HG03469 (cell line): ENCODE data around the gene CENPP.

ENCODE experiments used
- ATAC-seq: cut with Tn5 transposase; IDR thresholded peaks from one replicate; pipeline ENCODE4 v1.9.1; 2021; ENCODE audit warnings: mild to moderate bottlenecking, moderate library complexity, moderate number of reproducible peaks; ENCODE audit not compliant: unreplicated experiment

Gene CENPP

DNA sequence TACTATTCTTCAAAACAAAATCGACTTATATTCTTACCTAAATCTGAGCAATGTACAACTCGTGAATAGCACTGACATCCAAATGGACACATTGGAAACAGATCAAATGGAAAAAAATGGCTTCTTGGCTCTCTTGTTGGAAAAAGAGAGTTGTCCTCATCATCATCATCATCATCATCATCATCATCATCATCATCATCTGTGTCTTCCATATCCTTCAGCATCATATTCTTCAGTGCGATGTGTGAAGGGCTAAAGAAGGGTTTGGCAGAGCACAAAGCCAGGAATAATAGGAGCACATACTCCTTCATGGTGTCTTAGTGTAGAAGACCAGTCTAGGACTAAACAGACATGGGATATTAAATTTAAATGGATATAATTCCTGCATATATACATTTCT, 148.8 kb downstream of the CENPP start:
- ATAC-seq = no peak

DNA sequence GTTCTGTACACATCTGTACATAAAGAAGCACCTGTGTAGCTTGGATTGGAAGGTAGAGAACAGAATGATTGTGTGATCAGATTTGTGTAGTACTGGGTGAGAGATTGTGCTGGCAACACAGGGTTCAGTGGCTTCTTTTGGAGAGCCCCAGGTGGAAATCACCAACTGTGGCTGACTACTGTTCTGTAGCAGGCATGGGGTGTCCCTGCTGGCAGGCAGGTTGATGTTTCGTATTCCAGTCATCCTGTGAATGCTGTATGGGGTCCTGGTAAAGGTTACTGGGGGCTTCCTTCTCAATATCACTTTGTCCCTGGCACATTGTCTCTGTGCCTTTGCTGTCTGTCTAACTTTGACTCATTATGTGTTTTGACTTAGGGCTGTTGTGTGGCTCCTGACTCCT, 151.2 kb downstream of the CENPP start:
- no peak for ATAC-seq

DNA sequence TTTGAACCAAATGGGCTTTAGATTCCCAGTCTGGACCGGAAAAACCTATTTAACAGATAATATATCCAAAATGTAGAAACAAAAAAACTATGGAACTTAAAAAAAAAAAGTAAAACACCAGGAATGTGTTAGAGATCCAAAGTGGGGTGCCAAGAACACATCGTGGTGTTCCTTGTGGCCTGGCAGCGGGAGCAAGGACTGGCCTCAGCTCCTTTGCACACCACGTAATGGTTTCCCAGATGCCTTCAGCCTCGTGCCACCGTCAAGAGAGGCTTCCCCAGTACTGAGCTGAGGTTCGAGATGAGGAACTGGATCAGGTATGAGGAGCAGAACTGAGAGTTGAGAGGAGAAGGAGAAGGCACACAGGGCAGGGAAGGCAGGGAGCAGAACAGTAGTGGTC, 153.0 kb downstream of the CENPP start:
- no peak for ATAC-seq

DNA sequence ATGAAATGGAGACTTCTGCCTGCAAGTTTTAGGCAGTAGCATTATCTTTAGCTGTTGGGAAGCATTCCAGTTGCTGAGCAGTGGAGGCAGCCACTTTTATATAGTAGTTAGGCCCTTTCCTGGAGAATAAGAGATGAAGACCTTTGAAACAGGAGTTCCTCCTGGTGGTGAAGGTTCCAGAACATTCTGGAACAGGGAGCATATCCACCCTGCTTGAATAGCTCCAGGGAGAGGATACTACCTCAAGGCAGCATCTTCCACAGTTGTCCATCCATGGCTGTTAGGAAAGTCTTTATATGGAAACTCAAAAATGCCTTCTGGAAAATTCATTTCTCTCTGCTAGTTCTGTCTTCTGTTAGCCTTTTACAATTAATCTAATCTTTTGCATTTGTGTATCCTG, 153.6 kb downstream of the CENPP start:
- no peak for ATAC-seq

DNA sequence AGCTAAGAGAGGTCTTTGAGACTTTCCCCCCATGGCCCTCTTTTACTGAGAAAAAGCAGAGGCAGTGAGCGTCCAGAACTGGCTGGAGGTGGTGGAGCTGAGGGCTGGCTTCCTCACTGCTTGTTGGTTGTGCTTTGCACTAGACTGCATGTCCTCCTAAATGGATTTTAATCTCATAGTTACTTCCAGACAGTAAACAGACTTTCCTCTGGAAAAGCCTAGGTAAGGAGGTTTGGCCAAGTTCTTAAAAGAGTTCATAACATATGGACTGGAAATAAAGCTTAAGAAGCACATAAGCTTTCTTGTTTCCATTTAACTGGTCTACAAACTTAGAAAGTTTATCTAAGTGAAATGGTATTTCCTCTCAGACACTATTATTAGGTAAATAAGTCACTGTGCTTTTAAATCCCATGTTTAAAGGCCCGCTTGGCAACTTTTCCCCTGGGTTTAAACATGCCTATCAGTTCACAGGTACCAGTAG, 154.6 kb downstream of the CENPP start:
- no peak for ATAC-seq

DNA sequence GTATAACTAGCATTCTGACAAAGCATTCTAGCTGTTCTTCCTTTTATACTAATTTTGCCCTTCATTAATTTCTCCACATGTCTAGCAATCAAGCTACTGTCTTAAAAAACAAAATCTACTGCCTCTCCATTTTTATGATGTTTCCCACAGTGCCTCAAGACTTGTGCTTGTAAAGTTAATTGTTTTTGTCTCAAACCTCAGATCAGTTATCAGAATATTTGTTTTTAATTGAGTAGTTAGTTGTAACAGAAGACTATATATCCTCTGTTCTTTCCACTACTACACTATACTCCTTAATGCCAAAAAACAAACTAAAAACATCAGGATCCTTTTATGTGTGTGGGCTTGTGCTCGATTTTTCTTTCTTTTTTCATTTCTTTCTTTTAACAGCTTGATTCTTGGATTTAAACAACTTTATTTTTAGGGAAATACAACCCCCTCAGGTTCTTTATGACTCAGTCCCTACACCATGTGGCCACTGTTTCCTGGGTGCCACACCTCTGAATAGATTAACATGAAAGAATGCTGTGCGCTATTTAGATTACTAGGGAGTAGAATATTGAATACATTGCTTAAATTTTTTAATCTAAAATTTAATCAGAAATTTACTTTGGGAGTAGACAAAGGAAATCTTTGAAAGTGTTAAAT, 155.4 kb downstream of the CENPP start:
- ATAC-seq = no peak

DNA sequence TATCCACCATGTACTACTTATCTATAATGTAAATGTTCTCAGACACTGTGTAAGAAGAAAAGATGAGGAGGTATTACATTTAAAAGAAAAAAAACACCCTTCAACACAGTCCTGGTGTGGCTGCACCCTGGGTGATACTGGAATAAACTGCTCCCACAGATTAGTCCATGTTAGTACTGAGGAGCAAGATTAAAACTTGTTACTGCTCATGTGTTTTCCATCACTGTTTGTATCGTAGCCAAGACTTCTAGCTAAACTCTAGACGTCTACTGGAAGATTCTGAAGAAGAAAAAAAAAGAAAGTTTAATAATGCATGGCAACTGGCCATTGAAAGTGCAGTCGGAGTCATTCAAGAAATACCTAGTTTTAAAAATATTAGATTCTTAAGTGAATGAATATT, 156.6 kb downstream of the CENPP start, which contains the start of gene ASPN:
Gene ASPN (minus strand): TSS at position 178 of the 400 bp plus-strand sequence.
- ATAC-seq = no peak

DNA sequence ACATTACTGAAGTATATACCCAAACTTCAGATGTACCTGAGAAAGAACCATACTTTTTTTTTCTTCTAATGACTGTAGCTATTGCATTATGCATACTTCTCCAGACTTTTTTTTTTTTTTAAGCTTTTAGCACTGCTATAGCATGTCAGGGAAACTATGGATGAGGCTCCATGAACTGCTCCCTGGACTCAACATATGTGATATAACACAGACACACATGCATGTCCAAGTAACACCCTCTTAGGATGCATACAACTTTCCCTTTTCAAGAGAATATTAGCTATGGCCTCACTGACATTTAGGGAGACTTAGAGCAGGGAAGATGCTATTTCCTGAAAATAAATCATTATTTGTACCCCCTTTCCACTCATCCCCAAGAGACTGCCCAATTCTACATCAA, 157.1 kb downstream of the CENPP start:
- ATAC-seq = no peak

DNA sequence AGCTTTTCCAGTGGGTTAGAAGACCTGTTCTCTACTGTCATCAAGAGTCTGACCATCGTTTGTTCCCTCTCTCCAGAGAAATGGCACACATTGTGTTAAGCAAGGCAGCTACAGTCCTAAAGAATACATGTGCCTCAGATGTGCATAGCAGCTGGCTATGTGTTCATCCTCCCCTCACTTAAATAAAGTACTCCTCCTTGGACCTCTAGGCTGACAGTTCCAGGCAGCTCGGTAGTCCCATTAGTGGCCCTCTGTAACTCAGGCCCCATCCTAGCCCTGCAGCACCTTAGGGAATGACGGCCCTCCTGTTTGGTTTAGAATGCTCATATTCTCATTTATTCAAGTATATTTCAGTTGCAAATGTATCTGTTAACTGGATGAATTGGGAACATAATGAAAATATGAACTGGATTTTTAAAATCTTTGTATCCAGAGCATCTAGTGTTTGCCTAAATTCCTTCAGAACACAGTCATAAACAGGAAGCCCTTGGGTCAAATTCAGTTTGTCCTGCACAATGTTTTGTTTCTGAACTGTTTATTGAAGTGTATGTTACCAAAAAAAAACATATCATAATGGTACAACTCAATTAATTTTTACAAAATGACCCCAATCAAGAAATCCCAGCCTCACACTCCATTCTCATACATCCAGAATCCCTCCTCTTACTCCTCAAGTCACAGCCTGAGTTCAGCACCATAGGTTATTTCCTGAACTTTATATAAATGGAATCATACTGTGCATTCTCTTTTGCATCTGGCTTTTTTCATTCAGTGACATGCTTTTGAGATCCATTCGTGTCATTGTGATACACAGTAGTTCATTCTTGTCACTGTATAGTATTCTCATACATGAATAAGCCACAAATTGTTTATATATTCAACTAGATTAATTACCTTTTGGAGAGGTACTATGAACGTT, 158.1 kb downstream of the CENPP start:
- ATAC-seq = no peak

DNA sequence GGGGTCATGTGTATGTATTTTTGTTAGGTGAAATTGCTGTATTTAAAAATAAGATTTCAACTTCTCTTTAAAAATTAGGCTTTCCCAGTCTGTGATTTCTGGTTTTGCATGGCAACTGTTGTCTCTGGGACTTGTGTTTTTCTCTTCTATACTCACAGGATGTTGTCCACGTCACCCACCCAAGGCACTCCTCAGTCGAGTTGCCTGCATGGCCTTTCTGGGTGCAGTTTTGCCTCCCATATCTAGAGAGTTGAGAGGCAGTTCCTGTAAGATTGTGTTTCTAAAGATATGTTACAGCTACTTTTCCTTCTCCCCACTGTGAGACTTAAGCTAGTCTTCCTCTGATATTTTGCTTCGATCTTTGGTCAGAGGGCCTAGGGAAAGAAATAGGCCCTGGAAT, 158.8 kb downstream of the CENPP start:
- no peak for ATAC-seq

DNA sequence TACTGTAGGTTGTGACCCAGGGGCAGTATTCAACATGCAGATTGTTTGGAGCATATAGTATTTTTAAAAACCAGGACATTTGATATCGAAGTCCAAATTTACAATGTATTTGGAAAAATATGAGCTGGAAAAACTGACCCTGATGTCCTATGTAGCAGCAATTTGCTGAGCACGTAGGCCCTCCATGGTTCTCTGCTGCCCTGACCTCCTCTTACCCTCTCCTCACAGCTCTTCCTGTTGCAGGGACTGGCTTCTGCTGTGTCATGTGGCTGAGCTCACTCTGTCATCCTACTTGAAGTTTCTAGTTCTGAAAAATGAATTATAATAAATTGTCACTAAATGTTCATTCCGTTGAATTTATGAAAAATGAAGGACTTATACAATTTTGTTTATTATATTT, 160.6 kb downstream of the CENPP start:
- ATAC-seq = no peak

DNA sequence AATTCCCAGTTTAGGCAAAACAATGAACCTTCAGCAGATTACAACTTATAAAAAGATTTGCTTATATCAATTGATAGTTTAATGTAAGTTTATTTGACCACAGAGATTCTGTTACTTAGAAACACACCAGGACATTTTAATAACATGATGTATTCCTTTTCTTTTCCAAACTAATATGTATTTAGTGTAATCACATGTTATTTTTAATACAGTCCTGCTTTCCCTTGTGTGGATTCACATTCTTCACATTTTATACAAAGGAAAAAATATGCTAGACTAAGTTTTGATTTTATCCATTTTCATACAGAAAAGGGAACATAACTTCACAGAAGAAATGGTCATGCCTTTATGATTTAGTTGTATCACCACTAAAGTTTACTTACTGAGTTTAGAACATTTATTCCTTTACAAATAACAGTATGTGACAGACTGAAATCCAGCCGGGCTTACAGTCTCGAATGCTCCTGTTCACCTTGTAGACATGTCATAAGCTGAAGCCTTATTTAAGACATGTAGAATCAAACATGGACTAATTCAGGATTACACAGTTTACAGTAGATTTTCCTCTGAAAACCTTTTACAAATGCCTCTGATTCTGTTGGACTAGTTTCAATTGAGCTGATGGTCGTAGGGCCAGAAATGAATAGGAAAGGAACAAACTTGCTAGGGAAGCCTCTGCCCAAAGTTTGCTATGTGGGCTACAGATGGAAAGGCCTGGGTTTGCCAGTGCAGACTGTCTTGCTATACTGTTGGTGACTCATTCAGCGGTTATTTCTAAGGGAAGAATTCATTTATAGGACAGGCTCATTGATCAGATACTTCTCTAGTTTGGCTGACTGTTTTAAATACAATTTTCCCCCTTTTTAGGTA, 163.2 kb downstream of the CENPP start:
- no peak for ATAC-seq

DNA sequence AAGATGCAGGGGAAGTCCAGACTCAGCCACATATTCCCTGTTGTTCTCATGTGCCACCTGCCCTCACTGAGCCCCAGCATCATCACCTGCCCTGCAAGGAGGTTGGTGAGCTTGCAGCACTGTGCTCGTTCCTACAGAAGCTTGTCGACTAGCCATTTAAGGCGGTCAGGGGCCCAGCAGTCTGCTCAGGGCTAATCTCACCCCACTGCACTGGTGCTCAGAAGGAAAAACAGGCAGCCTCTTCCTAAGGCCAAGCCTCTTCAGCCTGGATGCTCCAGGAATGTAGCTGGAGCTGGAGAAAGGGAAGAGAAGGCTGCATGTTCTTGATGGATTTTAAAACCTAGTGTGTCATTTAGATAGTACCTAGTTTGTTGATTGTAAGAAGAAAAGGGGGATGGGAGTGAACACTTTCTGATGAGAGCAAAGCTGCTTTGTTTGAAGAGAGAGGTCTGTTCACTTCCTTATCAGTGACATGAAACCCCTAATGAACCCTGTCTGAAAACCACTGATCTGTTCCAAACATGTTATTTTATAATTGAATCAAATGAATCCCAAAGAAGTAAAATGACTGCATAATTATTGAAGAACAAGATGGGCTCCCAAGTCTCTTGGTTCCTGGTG, 167.1 kb downstream of the CENPP start:
- no peak for ATAC-seq

DNA sequence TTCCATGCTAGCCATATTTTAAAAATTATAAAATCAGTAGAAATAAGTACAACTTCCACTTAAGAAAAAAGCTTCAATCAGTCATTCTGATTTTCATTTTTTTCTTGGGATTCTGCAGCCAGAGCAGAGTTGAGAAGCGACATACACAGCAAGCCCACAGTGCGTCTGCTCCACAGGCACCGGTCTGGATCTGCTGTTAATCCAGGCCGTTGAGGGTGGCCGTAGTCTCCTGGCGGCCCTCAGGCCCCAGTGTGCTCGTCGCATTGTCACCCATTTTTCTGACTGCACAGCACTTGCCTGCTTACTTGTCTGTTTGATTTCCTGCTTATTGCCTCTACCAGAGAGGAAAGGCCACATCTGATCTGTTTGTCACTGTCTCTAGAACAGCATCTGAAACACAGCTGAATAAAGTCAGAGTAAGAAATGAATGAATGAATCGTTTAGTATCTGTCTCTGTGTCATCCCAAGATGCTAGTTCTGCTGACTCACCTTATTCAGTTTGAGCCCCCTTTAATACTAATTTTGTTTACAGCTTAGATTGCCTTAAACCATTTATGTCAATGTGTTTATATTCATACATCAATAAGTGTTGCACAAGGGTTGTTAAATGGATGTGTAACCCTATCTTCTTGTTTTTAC, 168.1 kb downstream of the CENPP start:
- no peak for ATAC-seq

DNA sequence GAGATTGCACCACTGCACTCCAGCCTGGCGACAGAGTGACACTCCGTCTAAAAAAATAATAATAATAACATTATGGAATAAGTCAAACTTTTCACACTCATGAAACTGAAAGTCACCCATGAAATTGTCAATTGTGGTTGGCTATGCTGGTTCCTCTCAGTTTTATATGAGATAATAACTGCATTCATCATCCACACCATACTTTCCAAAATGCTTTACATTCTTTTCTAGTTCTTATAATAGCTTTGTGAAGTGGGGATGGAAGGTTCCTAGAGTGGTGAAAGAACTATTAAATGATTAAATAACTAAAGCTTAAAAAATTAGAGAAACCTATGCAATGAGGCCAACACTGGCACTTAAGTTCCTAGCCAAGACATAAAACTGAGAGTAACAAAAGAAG, 169.1 kb downstream of the CENPP start:
- ATAC-seq = no peak

DNA sequence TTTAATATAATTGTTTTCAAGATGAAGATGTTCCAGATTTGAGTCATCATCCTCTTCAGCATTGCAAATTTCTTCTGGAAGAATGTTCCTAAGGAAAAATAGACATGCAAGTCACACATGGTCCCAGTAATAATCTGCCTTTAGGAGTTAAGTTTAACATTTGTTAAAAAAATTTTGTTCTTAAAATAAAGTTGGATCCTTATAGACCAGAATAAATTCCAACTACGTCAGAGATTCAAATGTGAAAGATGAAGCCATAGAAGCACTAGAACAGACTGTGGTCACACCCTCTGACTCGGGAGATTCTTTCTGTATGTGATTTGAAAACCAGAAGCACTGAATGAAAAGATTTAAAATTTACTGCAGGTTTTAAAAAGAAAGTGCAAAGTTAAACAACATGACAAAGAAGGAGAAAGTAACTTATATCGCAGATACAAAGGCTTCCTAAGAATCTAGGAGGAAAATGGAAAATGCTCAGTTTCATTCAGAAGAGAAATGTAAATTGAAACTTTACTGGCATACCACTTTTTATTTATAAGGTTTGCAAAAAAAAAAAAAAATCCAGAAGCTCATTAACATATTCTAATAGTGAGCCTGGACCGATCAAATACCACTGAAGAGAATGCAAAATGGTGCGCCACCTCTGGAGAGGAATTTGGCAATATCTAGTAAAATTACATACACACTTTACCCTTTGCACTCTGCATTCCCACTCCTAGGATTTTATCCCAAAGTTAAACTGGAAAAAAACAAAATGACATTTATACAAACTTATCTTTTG, 170.8 kb downstream of the CENPP start:
- no peak for ATAC-seq

DNA sequence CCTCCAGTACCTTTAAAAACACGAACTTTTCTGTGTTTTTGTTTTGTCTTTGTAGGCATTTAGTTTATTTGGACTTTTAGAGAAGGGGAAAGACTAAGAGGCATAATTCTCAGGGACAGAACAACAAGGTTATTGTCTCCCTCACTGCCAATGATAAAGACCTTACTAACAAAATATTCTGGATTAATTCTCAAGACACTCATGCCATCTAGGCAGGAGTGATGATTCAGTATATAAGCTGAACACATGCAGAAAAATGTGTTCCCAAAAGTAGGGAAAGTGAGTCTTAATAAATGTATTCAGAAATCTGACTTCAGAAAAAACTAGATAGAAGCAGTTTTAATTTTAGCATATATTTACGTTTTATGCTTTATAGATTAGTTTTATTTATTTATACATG, 173.9 kb downstream of the CENPP start:
- no peak for ATAC-seq

DNA sequence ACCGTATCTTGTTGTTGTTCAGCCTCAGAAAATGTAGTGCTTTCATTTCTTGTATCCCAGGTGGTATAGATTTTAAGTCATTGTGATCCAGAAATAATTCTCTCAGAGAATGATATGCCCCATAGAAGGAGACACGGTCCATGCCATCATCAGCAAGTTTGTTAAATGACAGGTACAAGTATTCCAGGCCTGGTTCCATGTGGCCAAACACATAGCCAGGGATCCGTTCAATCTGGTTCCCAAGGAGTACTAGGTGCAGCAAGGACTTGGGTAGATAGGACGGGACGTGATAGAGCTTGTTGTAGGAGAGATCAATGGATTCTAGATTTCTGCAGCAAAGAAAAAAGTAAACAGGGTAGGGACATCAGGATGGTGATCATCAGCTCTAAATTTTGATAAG, 175.0 kb downstream of the CENPP start:
- ATAC-seq = no peak

DNA sequence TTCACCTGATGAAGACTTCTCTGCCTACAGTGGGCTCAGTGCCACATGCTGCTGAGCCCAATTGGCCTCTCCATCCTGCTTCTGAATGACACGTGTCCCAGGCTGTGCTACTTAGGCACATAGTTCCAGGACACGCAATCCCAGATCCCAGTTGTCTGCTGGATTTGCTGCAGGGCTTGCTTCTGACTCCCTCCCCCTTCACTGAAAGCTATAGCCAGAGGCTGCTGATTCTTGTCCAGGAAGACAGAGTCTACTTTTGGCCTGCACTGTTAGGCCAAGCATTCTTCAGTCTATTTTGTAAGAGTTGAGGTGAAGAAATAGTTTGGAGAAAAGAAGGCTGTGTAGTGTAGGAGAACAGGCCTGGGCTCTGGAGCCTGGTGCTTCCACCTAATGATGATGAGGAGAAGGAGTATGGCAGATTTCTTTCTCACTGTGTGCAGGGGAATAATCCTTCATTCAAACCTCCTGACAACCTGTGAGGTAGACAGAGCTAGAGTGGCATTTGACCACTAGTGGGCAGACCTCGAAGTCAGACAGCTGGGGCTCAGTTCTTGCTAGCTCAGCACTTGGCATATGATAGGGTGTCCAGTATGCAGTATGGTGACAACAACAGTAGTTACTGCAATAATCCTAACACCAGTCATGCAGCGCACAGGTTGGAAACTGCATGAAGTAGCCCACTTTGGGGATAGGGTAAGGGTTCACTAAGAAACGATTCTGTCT, 176.1 kb downstream of the CENPP start:
- ATAC-seq = no peak
